GM23248 (cell line): Measurements from ENCODE around the gene GCGR. TPM values are rescaled to one million over a fixed set of nuclear protein-coding genes. Genes with fewer than 3 reads are reported as not detected.

Experiments
- DNase-seq: peaks from one replicate; pipeline ENCODE4 v3.0.0-alpha.2; 2015
- H2AFZ ChIP-seq: fragments of 200-600 bp; sonication (generic); 2 replicates; pipeline ENCODE4 v1.6.1; 2016; ENCODE audit warnings: antibody characterized with exemption
- H3F3A ChIP-seq: fragments of 200-600 bp; sonication (generic); 2 replicates; pipeline ENCODE4 v1.6.1; 2016; ENCODE audit warnings: mild to moderate bottlenecking, antibody characterized with exemption, mixed run types; ENCODE audit not compliant: insufficient read depth
- H3K27ac ChIP-seq: fragments of 200-600 bp; sonication (generic); 2 replicates; pipeline ENCODE4 v1.5.1; 2016; ENCODE audit warnings: mild to moderate bottlenecking
- H3K27me3 ChIP-seq: fragments of 200-600 bp; sonication (generic); replicated peaks from 2 replicates; pipeline ENCODE4 v1.6.1; 2016; ENCODE audit warnings: mild to moderate bottlenecking; ENCODE audit not compliant: insufficient read depth
- H3K36me3 ChIP-seq: fragments of 200-600 bp; sonication (generic); 2 replicates; pipeline ENCODE4 v1.6.1; 2016; ENCODE audit warnings: low read depth, mild to moderate bottlenecking
- H3K4me1 ChIP-seq: fragments of 200-600 bp; sonication (generic); 2 replicates; pipeline ENCODE4 v1.6.1; 2016; ENCODE audit warnings: mild to moderate bottlenecking; ENCODE audit not compliant: insufficient read depth
- H3K4me2 ChIP-seq: fragments of 200-600 bp; sonication (generic); one replicate; pipeline ENCODE4 v1.6.1; 2016; ENCODE audit warnings: mild to moderate bottlenecking; ENCODE audit not compliant: unreplicated experiment
- H3K4me3 ChIP-seq: fragments of 200-600 bp; sonication (generic); 2 replicates; pipeline ENCODE4 v1.5.1; 2016; ENCODE audit warnings: mild to moderate bottlenecking
- H3K79me2 ChIP-seq: fragments of 200-600 bp; sonication (generic); 2 replicates; pipeline ENCODE4 v1.6.1; 2016; ENCODE audit warnings: mild to moderate bottlenecking; ENCODE audit not compliant: insufficient read depth
- H3K9ac ChIP-seq: fragments of 200-600 bp; sonication (generic); 2 replicates; pipeline ENCODE4 v1.6.1; 2016; ENCODE audit warnings: mild to moderate bottlenecking
- H3K9me2 ChIP-seq: fragments of 200-600 bp; sonication (generic); 2 replicates; pipeline ENCODE4 v1.6.1; 2016; ENCODE audit warnings: mixed run types, mild to moderate bottlenecking, moderate library complexity; ENCODE audit not compliant: insufficient read depth
- H3K9me3 ChIP-seq: fragments of 200-600 bp; sonication (generic); one replicate; pipeline ENCODE4 v1.6.1; 2017; ENCODE audit warnings: low read depth
- H4K20me1 ChIP-seq: fragments of 200-600 bp; sonication (generic); 2 replicates; pipeline ENCODE4 v1.6.0; 2016; ENCODE audit not compliant: insufficient read depth
- EZH2 ChIP-seq: fragments of 200-600 bp; sonication (generic); IDR thresholded peaks from 2 replicates; pipeline ENCODE4 v1.6.1; 2018; ENCODE audit warnings: antibody characterized with exemption, mild to moderate bottlenecking; ENCODE audit not compliant: insufficient read depth, poor library complexity, severe bottlenecking
- EZH2phosphoT487 ChIP-seq: fragments of 200-600 bp; sonication (generic); IDR thresholded peaks from 2 replicates; pipeline ENCODE4 v1.6.1; 2018; ENCODE audit warnings: antibody characterized with exemption, moderate library complexity, mild to moderate bottlenecking, low read depth; ENCODE audit not compliant: insufficient read depth
- WGBS, 2 experiments: methylation state at CpG; one replicate each; pipeline ENCODE4 v1.1.6; 2015 to 2017; ENCODE audit warnings: low lambda C conversion rate in 2 of 2, low coverage in 1 of 2; ENCODE audit errors: missing lambda C conversion rate in 2 of 2; 5-methylcytosine and 5-hydroxymethylcytosine counted together
- in situ Hi-C: fragments of 300-500 bp; cut with MboI; formaldehyde crosslinking; loops from 2 replicates; pipeline ENCODE4 v1.15.0; 2020
- polyA plus RNA-seq: library from polyadenylated mRNA; unstranded; fragments of >200 nt; fragmentation: Nextera tagmentation; extraction: Ambion mirVana; gene quantifications from 2 replicates; pipeline ENCODE4 v1.2.1, GENCODE V29; 2016
- total RNA-seq: library from RNA; depleted of rRNA; stranded (reverse); fragments of >200 nt; shearing (Covaris generic); gene quantifications from 2 replicates; pipeline ENCODE4 v1.2.3, GENCODE V29; 2014

The GCGR gene
- total and polyA plus RNA-seq, 2 experiments from 2014 or later = not detected

GRCh38 chr17:81805707-81806460 lies 1.9 kb downstream of the GCGR start:
- Histone ChIP-seq H3K4me3 (no peak overlapping the region), H3K4me2 (no peak overlapping the region), H4K20me1 (no peaks in the 10 kb centered on the region), H3K27me3 (peaks cover 78% of the 10 kb centered on the region), H3K79me2 (no peaks in the 10 kb centered on the region), H3K9me3 (no peaks in the 10 kb centered on the region), H3K4me1 (no peaks in the 10 kb centered on the region), H3F3A (no peaks in the 10 kb centered on the region), H3K9ac (no peak overlapping the region), H3K27ac (no peak overlapping the region), H3K36me3 (no peaks in the 10 kb centered on the region), H2AFZ (no peak overlapping the region), H3K9me2 (no peaks in the 10 kb centered on the region)
- no peak for TF ChIP-seq EZH2phosphoT487
- TF ChIP-seq EZH2 = no peak
- DNase-seq = no peak
- in situ Hi-C loops = no loop called here
- 64 to 67% methylated on average over 17 of the region's 18 CpGs for WGBS, 2 experiments

GRCh38 chr17:81806461-81807209 lies 2.7 kb downstream of the GCGR start:
- TF ChIP-seq EZH2 (no peak), EZH2phosphoT487 (no peak)
- Histone ChIP-seq H2AFZ (no peak overlapping the region), H3K4me3 (no peak overlapping the region), H3K9ac (no peak overlapping the region), H3K27me3 (peaks cover 71% of the 10 kb centered on the region), H3K9me3 (no peaks in the 10 kb centered on the region), H3K79me2 (no peaks in the 10 kb centered on the region), H4K20me1 (no peaks in the 10 kb centered on the region), H3K27ac (no peak overlapping the region), H3F3A (no peaks in the 10 kb centered on the region), H3K36me3 (no peaks in the 10 kb centered on the region), H3K9me2 (no peaks in the 10 kb centered on the region), H3K4me1 (no peaks in the 10 kb centered on the region), H3K4me2 (no peak overlapping the region)
- DNase-seq = no peak
- in situ Hi-C loops = no loop called here
- 11 to 15% methylated on average over 15 to 21 of the region's 23 CpGs for WGBS, 2 experiments

- Histone ChIP-seq H3K4me2 (no peak overlapping the region), H3K4me1 (no peaks in the 10 kb centered on the region), H4K20me1 (no peaks in the 10 kb centered on the region), H3K27ac (no peak overlapping the region), H2AFZ (no peak overlapping the region), H3K27me3 (peaks cover 70% of the 10 kb centered on the region), H3K36me3 (no peaks in the 10 kb centered on the region), H3F3A (no peaks in the 10 kb centered on the region), H3K79me2 (no peaks in the 10 kb centered on the region), H3K9ac (no peak overlapping the region), H3K9me2 (no peaks in the 10 kb centered on the region), H3K4me3 (no peak overlapping the region), H3K9me3 (no peaks in the 10 kb centered on the region)
- WGBS, 2 experiments = 33% methylated on average over 18 of the region's 18 CpGs
- TF ChIP-seq EZH2phosphoT487 (no peak), EZH2 (peak; percentile 50)
- in situ Hi-C loops = no loop called here
- no peak for DNase-seq
Measured at GRCh38 chr17:81807210-81807719, 3.3 kb downstream of the GCGR start.

- H3K9me3 ChIP-seq = no peaks in the 10 kb centered on the region
- H3K27me3 ChIP-seq = peaks cover 66% of the 10 kb centered on the region
Measured at GRCh38 chr17:81807839-81808238, 3.9 kb downstream of the GCGR start.

More at GRCh38 chr17:81807839-81808238, 3.9 kb downstream of the GCGR start:
- Histone ChIP-seq H3K4me1 (no peaks in the 10 kb centered on the region), H3K4me2 (no peak overlapping the region), H2AFZ (no peak overlapping the region), H3K4me3 (no peak overlapping the region), H3F3A (no peaks in the 10 kb centered on the region), H3K36me3 (no peaks in the 10 kb centered on the region), H3K9ac (no peak overlapping the region), H3K79me2 (no peaks in the 10 kb centered on the region), H4K20me1 (no peaks in the 10 kb centered on the region), H3K27ac (no peak overlapping the region), H3K9me2 (no peaks in the 10 kb centered on the region)
- no peak for DNase-seq
- 36 to 41% methylated on average over 13 of the region's 13 CpGs for WGBS, 2 experiments
- in situ Hi-C loops = no loop called here
- no peak for TF ChIP-seq EZH2
- no peak for TF ChIP-seq EZH2phosphoT487
